Subcutaneous adipose tissue (tissue), 4 donors: ENCODE data around the gene TCAP. TPM values are rescaled to one million over a fixed set of nuclear protein-coding genes. Genes with fewer than 3 reads are reported as not detected.

Experiments used
- total RNA-seq, 4 donors: library from RNA; depleted of rRNA; stranded (reverse); fragments of >200 nt; gene quantifications; one replicate each; pipeline ENCODE4 v1.1.0, GENCODE V29; 2016
- TF ChIP-seq, protein P1 (sequence below): fragments of 450-650 bp; IDR thresholded peaks from one replicate; pipeline ENCODE4 v1.5.1; 2016; ENCODE audit warnings: low read depth, mild to moderate bottlenecking, control low read depth, antibody characterized with exemption, moderate library complexity

Gene TCAP
- total RNA-seq, 4 donors from 2014 or later = 0.33 to 6.8 (median 0.66) TPM; not detected in 1

DNA sequence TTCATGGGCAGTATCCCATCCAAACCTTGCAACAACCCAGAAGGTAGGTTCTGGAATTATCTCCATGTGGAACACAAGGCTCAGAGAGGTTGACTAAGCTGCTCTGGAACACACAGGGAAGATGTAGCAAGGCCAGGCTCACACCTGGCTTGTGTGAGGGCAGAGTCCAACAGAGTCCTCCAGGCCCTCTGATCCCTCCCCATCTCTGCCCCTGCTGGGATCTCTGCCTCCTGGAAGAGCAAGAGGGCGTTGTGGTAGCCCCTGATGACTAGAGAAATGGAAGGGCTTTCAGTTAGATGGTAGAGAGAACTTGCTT is 45.4 kb upstream of the TCAP start:
- TF ChIP-seq, protein P1, sequence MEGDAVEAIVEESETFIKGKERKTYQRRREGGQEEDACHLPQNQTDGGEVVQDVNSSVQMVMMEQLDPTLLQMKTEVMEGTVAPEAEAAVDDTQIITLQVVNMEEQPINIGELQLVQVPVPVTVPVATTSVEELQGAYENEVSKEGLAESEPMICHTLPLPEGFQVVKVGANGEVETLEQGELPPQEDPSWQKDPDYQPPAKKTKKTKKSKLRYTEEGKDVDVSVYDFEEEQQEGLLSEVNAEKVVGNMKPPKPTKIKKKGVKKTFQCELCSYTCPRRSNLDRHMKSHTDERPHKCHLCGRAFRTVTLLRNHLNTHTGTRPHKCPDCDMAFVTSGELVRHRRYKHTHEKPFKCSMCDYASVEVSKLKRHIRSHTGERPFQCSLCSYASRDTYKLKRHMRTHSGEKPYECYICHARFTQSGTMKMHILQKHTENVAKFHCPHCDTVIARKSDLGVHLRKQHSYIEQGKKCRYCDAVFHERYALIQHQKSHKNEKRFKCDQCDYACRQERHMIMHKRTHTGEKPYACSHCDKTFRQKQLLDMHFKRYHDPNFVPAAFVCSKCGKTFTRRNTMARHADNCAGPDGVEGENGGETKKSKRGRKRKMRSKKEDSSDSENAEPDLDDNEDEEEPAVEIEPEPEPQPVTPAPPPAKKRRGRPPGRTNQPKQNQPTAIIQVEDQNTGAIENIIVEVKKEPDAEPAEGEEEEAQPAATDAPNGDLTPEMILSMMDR = no peak

DNA sequence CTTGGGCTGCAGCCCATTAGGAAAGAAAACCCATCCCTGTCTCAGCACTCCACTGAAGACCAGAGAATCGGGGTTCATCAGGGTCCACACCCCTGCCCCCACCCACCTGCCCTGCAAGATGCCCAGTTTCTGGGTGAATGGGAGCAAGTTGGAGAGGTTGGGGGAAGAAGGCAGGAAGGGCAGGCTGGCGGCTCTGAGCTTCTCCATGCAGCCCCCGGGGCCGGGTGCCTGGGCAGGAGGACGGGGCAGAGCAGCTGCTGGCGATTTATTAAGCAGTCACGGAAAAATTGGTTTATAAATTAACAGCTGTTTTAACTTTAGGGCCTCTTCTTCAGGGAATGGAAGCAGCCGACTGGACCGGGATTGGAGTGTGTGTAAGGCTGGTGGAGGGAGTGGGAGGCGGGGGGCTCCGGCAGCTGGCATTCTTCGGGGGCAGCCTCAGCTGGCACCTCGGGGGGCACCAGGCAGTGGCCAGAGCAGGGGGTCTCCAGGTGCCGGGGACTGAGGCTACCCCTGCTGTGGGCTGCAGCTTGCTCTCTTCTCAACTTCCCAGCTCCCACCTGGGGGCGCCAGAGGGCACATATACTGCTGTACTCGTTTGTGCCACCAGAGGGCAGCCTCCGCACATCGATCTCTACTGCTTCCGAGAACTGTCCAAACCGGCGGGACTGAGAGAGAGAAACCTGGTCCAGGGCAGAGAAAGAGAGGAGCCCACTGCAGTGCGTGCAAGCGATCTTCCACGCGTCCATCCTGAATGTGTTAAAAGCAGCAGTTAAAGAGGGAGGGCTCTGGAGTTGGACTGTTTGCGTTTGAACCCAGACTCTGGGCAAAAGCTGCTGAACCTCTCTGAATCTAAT is 43.4 kb upstream of the TCAP start:
- TF ChIP-seq, protein P1 = no peak

DNA sequence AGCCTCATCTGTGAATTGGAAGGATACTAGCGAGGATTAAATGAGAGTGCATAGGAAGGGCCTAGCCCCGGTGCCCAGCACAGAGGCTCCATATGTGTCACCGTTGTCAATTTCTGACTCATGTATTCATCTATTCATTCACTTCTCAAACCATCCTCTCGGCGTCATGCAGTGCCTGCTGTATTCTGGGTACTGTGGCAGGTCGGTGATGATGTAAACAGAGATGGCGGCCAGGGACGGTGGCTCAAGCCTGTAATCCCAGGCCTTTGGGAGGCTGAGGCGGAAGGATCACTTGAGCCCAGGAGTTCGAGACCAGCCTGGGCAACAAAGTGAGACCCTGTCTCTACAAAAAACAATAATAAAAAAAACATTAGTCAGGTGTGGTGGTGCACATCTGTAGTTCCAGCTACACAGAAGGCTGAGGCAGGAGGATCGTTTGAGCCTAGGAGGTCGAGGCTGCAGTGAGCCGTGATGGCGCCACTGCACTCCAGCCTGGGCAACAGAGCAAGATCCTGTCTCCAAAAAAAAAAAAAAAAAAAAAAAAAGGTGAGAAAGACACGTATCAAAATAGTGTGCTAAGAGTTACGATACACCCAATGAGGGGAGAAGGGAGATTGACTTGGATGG is 42.7 kb upstream of the TCAP start:
- TF ChIP-seq, protein P1 = no peak

DNA sequence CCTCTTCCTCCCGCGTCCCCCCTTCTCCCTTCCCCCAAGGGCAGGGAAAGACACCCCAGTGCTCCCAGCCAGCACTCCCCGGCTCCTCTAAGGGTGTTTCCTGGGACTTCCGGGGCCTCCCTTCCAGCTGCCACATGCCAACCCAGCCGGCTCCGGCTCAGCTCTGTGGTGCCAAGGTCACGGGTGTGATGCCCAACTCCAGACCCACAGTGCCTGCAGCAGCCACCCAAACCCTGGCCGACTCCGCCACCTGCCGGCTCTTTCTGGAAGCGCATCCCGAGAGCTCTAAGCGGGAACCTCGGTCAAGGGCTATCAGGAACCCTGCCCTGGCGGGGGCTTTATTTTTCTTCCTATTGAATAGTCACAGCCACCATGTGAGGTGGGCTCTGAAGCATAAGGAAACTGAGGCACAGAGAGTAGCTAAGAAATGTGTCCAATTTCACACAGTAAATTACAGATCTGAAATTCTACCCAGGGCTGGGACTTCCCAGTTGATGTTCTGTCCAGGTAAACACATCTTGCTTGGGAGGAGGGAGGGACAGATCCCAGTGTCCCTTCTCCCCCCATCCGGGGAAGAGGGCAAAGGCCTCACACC is 41.7 kb upstream of the TCAP start:
- TF ChIP-seq, protein P1 = no peak

DNA sequence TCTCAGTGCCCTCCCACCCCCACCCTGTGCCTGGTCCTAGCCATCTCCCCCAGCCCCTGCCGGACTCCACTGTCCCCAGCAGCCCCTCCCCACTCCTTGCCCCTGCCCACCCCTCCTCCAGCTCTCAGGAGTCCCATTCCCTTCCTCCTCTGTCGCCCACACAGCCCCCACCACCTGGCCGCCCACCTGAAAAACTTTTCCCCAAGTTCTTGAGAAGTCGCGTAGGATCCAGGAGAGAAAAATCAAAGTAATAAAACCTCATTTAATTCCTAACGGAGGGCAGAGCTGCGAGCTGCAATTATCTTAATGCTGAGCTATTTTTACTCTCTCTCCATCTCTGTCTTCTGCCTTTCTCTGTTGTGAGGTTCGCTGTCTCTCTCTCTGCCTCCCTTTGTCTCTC is 40.8 kb upstream of the TCAP start:
- TF ChIP-seq, protein P1 = no peak

DNA sequence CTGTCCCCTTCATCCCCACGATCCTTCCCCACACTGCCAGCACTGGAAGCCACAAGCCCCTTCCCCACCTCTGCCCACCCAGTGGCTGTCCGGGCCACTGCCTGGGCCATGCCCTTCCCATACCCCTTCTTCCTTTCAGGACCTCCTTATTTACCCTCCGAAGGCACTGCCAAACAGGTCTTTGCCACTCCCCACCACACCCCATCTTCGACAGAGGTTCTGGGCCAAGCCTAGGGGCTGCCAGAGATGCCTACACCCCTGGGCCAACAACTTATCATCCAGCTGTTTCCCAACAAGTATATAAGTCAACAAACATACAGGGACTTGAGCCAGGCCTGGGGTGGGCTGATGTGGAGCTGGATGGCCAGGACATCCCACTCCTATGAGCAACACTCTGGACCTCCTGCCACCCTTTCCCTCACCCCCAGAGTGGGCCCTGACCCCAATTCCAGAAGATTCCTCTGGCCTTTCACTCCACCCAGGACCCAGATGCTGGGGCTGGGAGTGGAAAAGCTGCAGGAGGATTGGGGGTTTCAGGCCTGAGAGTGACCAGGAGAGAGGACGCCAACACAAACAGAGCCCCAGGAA is 39.9 kb upstream of the TCAP start:
- TF ChIP-seq, protein P1 = no peak
